GM19438 (cell line): Measurements from ENCODE around the gene ENTPD5.
"Not testable (repeated sequence)": the region's sequence is repeated elsewhere in the genome, so short reads cannot be mapped to it uniquely, and the experiment has no call there.

Experiments used
- ATAC-seq: cut with Tn5 transposase; IDR thresholded peaks from one replicate; pipeline ENCODE4 v1.9.1; 2021; ENCODE audit warnings: low read depth; ENCODE audit not compliant: unreplicated experiment

Gene ENTPD5

DNA sequence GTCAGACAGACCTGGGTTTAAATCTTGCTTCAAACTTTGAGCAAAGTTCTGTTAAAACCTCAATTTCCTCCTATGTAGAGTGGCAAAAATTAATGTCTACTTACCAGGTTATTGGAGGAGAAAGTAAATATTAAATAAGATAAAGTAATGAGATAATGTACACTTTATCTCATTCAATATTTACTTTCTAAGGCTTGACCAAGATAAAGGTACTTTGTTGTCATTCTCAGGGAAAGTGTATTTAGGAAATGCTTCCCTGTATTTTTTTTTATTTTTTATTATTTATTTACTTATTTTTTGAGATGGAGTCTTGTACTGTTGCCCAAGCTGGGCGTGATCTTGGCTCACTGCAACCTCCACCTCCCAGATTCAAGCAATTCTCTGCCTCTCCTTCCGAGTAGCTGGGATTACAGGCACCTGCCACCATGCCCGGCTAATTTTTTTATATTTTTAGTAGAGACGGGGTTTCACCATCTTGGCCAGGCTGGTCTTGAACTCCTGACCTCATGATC lies 73.9 kb downstream of the ENTPD5 start:
- no peak for ATAC-seq

DNA sequence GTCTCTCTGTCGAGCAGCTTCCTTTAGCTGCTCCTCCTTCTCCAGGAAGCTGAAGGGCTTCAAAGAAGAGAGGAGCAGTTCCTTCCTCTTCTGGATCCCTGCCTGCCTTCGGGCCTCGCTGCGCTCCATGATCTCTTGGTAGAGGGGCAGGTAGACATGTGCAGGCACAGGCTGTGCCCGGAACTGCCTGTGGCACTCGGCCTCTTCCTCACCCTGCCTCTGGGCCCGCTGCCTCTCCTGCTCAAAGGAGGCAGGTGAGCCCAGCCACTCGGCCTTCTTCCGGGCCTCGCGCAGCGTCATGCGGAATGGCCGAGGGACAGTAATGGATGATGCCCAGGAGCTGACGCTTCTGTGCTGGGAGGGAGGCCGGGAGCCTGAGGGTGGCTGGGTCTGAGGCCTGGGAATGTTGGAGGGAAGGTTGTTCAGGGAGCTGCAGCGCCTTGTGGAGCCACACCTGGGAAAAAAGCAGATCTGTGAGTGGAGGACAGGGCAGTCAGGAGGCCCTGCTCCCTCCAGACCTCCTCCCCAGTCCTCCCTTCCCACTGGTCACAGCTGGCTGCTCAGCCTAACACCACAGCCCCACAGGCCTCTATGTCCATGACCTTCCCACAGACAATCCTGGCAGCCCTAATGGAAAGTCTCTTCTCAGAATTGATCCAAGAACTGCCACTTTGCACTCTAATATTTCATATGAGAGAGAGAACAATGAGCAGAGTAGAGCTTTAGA lies 74.5 kb downstream of the ENTPD5 start:
- no peak for ATAC-seq

DNA sequence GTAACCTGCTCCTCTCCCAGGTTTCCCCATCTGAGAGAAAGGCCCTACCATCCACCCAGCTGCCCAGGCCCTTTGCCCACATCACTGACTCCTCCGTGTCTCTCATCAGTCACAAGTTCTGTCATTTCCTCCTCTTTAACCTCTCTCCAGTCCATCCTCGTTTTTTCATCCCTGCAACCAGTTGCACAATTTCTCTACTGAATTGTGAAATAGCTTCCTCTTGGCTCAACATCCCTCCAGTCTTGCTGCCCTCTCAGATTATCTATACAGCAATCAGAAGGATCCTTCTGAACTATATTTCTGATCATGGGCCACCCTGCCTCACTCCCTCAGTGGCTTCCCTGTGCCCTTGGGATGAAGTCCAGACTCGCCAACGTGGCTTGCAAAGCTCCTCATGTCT lies 76.0 kb downstream of the ENTPD5 start:
- no peak for ATAC-seq

DNA sequence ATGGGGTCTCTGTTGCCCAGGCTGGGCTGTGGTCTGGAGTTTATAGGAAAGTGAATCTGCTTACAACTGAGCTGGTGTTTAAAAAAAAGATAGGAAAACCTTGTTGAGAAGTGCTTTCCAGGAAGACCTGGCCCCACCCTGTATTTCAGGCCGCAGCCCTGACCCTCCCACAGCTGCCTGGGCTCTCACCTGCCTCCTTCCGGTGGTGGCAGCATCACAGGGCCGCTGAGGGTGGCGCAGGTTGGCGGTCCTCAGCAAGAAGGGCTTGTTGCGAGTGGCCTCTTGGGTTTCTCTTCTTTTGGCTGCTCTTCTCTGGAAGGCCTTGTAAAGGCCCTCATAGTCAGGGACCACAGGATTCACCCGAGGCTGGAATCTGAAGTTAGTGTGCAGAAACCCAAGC lies 76.9 kb downstream of the ENTPD5 start:
- no peak for ATAC-seq

DNA sequence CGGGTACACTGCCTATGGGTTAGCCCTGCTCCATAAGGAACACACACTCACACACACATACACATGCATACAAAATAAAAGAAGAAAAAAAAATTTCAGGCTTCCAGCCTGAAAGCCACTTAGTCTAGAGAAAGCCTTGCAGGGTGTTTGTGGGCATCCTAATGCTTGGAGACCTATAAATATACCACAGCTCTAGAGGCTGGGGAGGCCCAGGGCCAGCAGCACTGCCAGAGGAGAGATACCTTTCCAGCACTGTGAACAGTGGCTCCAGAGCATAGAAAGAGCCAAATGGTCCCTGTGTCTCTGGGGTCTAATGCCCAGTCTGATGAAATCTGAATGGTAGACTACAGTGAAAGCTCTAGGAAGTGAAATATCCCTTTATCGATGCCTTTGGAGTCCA lies 82.1 kb downstream of the ENTPD5 start:
- ATAC-seq, result no peak

DNA sequence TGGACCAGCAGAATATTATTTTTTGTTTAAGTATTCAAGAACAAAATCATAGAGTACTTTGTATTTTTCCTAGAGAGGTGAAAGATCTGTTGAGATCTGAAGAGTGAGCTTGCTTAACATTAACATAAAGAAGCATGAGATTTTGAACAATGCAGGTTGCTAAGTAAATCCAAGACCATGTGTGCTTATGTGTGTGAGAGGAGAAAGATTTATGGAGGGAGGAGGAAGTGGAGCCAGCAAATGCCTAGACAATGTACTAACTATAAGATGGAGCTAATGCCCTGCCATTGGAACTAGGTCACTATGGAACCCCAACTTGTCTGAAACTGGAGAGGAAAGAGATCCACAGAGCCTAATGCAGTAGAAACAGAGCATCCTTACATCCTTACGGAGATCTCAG lies 82.5 kb downstream of the ENTPD5 start:
- no peak for ATAC-seq

DNA sequence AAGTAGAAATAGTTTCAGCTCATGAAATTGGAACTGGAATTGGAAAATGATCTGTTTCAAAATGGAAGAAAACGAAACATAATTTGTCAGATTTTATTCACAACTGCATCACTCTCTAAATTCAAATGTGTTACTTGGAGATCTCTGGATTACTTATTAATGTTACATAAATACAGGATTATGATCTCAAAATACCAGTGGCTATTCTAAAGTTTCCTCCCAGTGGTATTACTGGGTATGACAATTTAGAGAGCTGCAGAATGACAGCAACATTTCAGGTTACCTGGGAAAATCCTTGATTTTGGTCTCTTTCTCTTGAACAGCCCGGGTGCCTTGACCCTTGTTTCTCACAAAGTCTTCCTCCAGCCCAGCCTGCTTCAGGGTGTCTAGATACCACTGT lies 83.4 kb downstream of the ENTPD5 start:
- no peak for ATAC-seq

DNA sequence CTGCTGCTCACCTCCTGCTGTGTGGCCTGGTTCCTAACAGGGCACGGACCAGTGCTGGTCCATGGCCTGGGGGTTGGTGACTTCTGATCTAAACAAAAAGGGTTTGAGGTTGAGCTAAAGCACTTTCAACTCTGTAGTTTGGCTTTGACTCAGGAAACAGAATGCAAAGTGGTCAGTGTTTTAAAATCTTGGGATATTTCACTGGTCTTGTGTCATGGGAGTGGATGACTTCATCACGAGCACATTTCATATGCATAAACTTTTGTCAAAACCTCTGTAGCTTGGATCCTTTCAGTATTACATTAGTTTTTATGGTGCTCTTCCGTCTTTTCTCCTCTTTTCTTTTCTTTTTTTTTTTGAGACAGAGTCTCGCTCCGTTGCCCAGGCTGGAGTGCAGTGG lies 94.8 kb downstream of the ENTPD5 start:
- no peak for ATAC-seq

DNA sequence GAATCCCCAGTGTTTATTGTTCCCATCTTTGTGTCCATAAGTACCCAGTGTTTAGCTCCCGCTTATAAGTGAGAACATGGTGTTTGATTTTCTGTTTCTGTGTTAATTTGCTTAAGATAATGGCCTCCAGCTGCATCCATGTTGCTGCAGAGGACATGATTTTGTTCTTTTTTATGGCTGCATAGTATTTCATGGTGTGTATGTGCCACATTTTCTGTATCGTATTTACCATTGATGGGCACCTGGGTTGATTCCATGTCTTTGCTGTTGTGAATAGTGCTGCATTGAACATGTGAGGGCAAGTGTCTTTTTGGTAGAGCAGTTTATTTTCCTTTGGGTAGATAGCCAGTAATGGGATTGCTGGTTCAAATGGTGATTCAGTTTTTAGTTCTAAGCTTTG lies 99.6 kb downstream of the ENTPD5 start:
- ATAC-seq, result not testable (repeated sequence)

DNA sequence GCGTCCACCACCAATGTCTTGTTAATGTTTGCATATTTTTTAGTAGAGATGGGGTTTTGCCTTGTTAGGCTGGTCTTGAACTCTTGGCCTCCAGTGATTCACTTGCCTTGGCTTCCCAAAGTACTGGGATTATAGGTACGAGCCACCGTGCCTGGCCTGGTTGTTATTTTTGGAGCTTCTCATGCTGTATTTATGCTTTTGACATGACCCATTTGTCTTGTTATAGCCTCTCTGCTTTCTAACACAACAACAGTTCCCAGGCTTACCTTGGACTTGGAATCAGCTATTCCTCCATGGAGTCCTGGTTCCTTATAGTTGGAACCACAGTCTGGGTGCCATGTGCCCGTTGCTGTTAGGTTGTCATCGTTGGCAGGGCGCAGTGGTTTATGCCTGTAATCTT lies 102.8 kb downstream of the ENTPD5 start:
- ATAC-seq, result no peak

DNA sequence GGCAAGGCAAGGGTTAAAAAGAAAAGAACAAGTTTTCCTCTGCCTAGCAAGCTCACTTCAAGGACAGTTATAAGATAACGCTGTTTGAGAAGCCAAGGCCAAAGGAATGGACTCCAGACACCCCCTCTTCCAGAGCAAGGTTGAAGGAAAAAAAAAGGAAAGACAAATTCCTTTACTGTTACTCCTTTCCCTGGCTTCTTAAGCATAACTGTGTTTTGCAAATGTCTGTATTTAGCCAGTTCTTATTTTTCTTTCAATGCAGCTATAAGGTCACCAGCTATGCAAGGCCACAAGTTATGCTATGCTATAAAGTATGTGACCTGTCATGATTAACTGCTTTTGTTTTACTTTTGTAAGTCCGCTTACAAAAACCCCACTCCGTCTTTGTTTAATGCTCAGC lies 105.8 kb downstream of the ENTPD5 start:
- no peak for ATAC-seq

DNA sequence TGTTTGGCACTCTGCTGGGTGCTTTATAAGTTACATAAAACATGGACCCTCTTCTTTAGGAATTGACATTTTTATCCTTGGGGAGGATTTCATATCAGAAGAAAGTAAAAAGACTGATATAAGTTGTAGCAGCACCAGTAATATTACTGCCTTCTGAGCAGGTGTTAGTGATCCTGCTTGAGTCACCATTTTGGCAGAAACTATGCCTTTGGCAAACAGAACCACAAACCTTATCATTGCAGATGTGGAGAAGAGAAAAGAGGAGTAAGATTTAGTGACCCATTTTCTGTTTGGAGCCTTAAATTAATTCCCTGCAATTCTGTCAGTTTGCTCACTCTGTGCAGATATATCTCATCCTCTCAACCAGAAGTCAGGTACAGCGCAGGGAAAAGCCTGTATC lies 109.4 kb downstream of the ENTPD5 start:
- no peak for ATAC-seq
